Adipocyte (in vitro differentiated cells): ENCODE measurements around the gene GADD45G.

Experiments
- DNase-seq: peaks from one replicate; pipeline ENCODE4 v3.0.0-alpha.2; 2015; ENCODE audit warnings: low read depth
- H3K27me3 ChIP-seq: replicated peaks from 2 replicates; pipeline ENCODE4 v1.7.0; 2013; ENCODE audit warnings: mild to moderate bottlenecking, low read length, moderate library complexity; ENCODE audit not compliant: control insufficient read depth, insufficient read depth
- H3K36me3 ChIP-seq: 2 replicates; pipeline ENCODE4 v1.7.0; 2013; ENCODE audit warnings: low read length, mild to moderate bottlenecking, moderate library complexity; ENCODE audit not compliant: control insufficient read depth, insufficient read depth, severe bottlenecking
- H3K4me1 ChIP-seq: 2 replicates; pipeline ENCODE4 v1.7.0; 2013; ENCODE audit warnings: mild to moderate bottlenecking, low read length, moderate library complexity; ENCODE audit not compliant: control insufficient read depth, insufficient read depth
- H3K4me3 ChIP-seq: 2 replicates; pipeline ENCODE4 v1.7.0; 2013; ENCODE audit warnings: mild to moderate bottlenecking, low read length, moderate library complexity
- H3K9ac ChIP-seq: 2 replicates; pipeline ENCODE4 v1.7.0; 2013; ENCODE audit warnings: mild to moderate bottlenecking, low read length, moderate library complexity
- H3K9me3 ChIP-seq: 2 replicates; pipeline ENCODE4 v1.7.0; 2013; ENCODE audit warnings: mild to moderate bottlenecking, low read length, moderate library complexity; ENCODE audit not compliant: control insufficient read depth

GADD45G gene

DNA sequence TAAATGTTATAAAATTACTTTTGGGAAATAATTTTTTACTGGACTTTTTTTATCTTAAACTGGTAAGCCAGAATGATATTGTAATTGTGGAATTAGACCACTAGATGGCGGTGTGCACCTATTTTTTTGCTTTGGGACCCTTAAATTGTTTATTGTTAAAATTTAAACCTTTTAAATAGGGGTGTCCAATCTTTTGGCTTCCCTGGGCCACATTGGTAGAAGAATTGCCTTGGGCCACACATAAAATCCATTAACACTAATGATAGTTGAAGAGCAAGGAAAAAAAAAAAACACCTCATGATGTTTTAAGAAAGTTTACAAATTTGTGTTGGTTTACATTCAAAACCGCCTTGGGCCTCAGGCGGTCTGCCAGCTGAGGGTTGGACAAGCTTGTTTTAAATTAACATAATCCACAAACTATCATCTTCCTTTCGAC is 28.4 kb upstream of the GADD45G start:
- peaks cover 55% of the 10 kb centered on the region for H3K27me3 ChIP-seq
- no peaks in the 10 kb centered on the region for H3K36me3 ChIP-seq
- peaks cover 5% of the 10 kb centered on the region for H3K9me3 ChIP-seq
- no peak overlapping the region for H3K9ac ChIP-seq
- peak; percentile 66 for DNase-seq
- H3K4me1 ChIP-seq, result no peaks in the 10 kb centered on the region
- H3K4me3 ChIP-seq, result no peak overlapping the region

DNA sequence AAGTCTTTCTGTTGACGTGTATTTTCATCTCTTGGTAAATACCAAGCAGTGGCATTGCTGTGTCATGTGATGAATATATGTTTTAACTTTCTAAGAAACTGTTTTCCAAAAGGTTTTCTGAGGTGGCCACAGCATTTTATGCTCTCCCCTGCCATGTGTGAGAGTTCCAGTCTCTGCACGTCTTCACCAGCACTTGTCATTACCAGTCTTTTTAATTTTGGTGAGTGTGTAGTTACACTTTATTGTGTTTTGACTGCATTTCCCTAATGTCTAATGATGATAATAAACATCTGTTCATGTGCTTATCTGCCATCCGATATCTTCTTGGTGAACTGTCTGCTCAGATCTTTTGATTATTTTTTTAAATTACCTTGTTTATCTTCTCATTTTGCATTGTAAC is 27.4 kb upstream of the GADD45G start:
- Histone ChIP-seq H3K27me3 (peaks cover 48% of the 10 kb centered on the region), H3K9ac (no peak overlapping the region), H3K4me1 (no peaks in the 10 kb centered on the region), H3K36me3 (no peaks in the 10 kb centered on the region), H3K9me3 (peaks cover 5% of the 10 kb centered on the region), H3K4me3 (no peak overlapping the region)
- no peak for DNase-seq

GRCh38 chr9:89579741-89580385 is 24.9 kb upstream of the GADD45G start:
- peaks cover 17% of the 10 kb centered on the region for H3K9me3 ChIP-seq
- no peak overlapping the region for H3K4me3 ChIP-seq
- H3K9ac ChIP-seq, result no peak overlapping the region
- H3K36me3 ChIP-seq, result no peaks in the 10 kb centered on the region
- H3K4me1 ChIP-seq, result no peaks in the 10 kb centered on the region
- no peak for DNase-seq
- peaks cover 33% of the 10 kb centered on the region for H3K27me3 ChIP-seq

DNA sequence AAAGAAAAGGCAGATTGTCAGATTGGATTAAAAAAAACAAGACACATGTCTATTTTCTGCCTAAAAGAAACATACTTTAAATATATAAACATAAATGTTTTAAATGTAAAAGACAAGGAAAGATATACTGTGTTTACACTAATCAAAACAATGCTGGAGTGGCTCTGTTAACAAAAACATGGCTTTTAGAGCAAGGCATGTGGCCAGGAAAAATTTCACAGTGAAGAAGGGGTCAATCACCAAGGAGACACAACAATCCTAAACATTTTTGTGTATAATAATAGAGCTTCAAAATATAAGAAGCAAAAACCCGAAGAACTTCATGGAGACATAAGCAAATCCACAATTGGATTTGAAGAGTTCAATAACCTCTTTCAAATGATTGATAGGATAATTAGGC is 18.5 kb upstream of the GADD45G start:
- no peaks in the 10 kb centered on the region for H3K4me1 ChIP-seq
- no peaks in the 10 kb centered on the region for H3K36me3 ChIP-seq
- H3K9ac ChIP-seq, result no peak overlapping the region
- H3K4me3 ChIP-seq, result no peak overlapping the region
- H3K9me3 ChIP-seq, result peaks cover 11% of the 10 kb centered on the region
- H3K27me3 ChIP-seq, result peaks cover 17% of the 10 kb centered on the region
- no peak for DNase-seq

GRCh38 chr9:89588271-89588879 is 16.4 kb upstream of the GADD45G start:
- no peak for DNase-seq
- Histone ChIP-seq H3K4me3 (no peak overlapping the region), H3K4me1 (no peaks in the 10 kb centered on the region), H3K9me3 (peaks cover 11% of the 10 kb centered on the region), H3K9ac (no peak overlapping the region), H3K27me3 (peaks cover 29% of the 10 kb centered on the region), H3K36me3 (no peaks in the 10 kb centered on the region)

DNA sequence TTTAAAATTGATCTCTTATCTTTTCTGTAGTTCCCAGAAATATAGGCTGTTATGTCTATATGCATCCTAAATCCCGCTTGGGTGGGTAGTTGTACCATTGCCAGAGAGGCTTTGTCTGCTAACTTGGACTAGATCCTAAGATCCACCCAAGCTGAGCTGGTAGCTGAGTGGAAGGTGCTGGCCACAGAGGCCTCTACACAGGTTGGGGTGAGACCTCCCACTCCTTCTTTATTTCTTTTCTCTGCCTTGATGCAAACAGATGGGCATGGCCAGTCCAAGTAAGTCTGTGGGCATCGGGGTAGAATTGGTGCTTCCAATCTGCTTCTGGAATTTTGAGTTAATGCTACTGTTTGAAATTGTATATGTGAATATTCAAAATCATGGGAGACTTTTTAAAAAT is 14.4 kb upstream of the GADD45G start:
- no peaks in the 10 kb centered on the region for H3K36me3 ChIP-seq
- no peak overlapping the region for H3K9ac ChIP-seq
- H3K9me3 ChIP-seq, result no peaks in the 10 kb centered on the region
- no peak for DNase-seq
- peaks cover 33% of the 10 kb centered on the region for H3K27me3 ChIP-seq
- H3K4me3 ChIP-seq, result no peak overlapping the region
- H3K4me1 ChIP-seq, result no peaks in the 10 kb centered on the region

DNA sequence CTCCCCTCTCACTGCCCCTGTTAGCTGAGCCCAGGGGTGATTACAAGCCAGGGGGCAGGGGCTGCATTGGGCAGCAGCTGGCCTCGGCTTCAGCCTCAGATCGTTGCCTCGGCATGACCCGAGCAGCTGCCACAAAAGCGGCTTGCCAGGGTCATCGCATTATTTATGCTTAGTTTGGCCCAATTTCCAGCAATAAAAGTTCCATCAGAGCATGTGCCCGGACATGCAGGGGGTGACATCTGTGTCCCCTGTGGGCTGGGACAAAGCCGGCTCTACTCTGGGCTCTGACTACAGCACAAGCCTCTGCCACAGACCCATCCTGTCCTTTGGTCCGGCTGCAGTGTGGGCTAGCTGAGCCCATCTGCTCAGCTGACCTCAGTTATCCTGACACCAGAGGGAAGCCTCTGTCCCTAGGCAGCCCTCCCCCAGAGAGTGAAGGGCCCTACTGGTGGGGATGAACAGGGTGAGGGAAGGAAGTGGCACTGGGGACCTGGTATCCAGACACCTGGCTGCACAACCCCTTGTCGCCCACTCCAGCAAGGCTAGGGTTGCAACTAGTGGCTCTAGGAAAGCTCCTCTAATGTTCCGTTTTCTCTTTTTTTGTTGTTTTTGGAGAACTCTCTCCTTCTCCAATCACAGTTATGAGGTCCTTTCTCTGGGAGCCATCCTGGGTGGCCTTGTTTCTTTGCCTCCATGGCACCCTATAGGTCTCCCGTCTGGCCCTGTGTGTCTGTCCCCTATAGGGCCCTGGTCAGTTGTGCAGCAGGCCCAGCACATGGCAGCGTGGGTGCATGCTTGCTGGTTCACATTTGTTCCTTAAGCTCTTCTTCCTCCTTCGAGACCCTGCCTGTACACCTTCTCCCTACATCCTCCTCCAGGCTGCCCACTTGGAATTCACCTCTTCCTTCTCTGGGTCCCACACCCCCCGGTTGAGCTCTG is 13.3 kb upstream of the GADD45G start:
- Histone ChIP-seq H3K9ac (no peak overlapping the region), H3K27me3 (peaks cover 30% of the 10 kb centered on the region), H3K4me1 (no peaks in the 10 kb centered on the region), H3K9me3 (no peaks in the 10 kb centered on the region), H3K4me3 (no peak overlapping the region), H3K36me3 (no peaks in the 10 kb centered on the region)
- no peak for DNase-seq

- no peak overlapping the region for H3K9ac ChIP-seq
- DNase-seq, result no peak
Measured at GRCh38 chr9:89592213-89592815, 12.5 kb upstream of the GADD45G start.

DNA sequence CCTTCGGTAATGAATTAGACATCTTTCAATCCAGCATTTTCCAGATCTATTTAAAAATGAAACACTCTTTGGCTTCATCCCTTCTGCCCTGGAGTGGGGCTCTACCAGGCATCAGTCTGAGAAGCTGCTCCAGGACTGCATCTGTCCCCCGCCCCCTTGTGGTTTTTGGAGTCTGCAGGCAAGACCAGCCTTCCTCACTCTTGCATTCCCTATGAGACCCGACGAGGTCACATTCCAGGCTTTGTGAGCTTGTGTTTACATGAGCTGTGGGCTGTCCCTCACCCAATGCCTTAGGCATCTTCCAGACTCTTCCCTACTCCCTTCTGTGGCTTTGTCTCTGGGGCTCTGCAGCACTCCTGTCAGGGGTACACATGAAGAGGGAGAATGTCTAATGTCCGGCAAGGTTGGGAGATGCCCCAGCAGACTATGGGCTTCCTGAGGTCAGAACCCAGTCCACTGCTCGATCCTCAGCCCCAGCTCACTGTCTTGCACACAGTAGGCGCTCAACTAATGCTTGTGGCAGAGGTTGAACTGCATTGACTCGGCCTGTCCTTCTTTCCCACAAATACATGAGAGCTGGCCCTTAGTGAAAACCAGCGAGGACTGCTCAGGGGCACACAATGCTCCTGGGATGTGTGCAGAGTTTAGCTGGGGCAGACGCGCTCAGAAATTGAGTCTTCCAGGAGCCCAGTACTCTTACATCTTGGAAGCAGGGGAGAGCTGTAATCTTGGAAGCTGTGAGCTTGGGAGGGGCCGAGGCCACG is 11.7 kb upstream of the GADD45G start:
- H3K27me3 ChIP-seq, result peaks cover 30% of the 10 kb centered on the region
- H3K36me3 ChIP-seq, result no peaks in the 10 kb centered on the region
- H3K4me1 ChIP-seq, result no peaks in the 10 kb centered on the region
- no peak overlapping the region for H3K9ac ChIP-seq
- no peaks in the 10 kb centered on the region for H3K9me3 ChIP-seq
- no peak overlapping the region for H3K4me3 ChIP-seq
- peak; percentile 54 for DNase-seq

More at GRCh38 chr9:89592213-89592815, 12.5 kb upstream of the GADD45G start:
- Histone ChIP-seq H3K36me3 (no peaks in the 10 kb centered on the region), H3K9me3 (no peaks in the 10 kb centered on the region), H3K27me3 (peaks cover 30% of the 10 kb centered on the region), H3K4me3 (no peak overlapping the region), H3K4me1 (no peaks in the 10 kb centered on the region)

GRCh38 chr9:89593727-89594427 is 10.9 kb upstream of the GADD45G start:
- H3K27me3 ChIP-seq, result peaks cover 26% of the 10 kb centered on the region
- H3K4me3 ChIP-seq, result no peak overlapping the region
- H3K9me3 ChIP-seq, result no peaks in the 10 kb centered on the region
- DNase-seq, result peak; percentile 9
- no peaks in the 10 kb centered on the region for H3K36me3 ChIP-seq
- H3K4me1 ChIP-seq, result no peaks in the 10 kb centered on the region
- H3K9ac ChIP-seq, result no peak overlapping the region
